Peyer's patch (tissue), 4 donors: ENCODE results near the gene NPHP1. TPM values are rescaled to one million over a fixed set of nuclear protein-coding genes. Genes with fewer than 3 reads are reported as not detected.
A peak's percentile ranks its signal among the peaks of the same experiment; 100 is the strongest.

Source experiments
- DNase-seq, 3 donors: peaks; one replicate each; pipeline ENCODE4 v3.0.0-alpha.2; 2017 to 2019
- H3K27ac ChIP-seq, 4 donors: fragments of 200-600 bp; sonication (generic); one replicate each; pipeline ENCODE4 v1.5.1; 2016 to 2019
- H3K27me3 ChIP-seq, 2 donors: fragments of 200-600 bp; sonication (generic); one replicate each; pipeline ENCODE4 v1.5.1; 2019
- H3K36me3 ChIP-seq, 3 donors: fragments of 200-600 bp; sonication (generic); one replicate each; pipeline ENCODE4 v1.5.1; 2016 to 2019
- H3K4me1 ChIP-seq, 4 donors: fragments of 200-600 bp; sonication (generic); one replicate each; pipeline ENCODE4 v1.5.1; 2016 to 2019
- H3K4me3 ChIP-seq, 4 donors: fragments of 200-600 bp; sonication (generic); 1 replicate in 3 of 4; 2 replicates in 1 of 4; pipeline ENCODE4 v1.5.1; 2016 to 2019; ENCODE audit warnings: mild to moderate bottlenecking in 1 of 4
- H3K9me3 ChIP-seq, 4 donors: fragments of 200-600 bp; sonication (generic); one replicate each; pipeline ENCODE4 v1.5.1; 2016 to 2019; ENCODE audit warnings: mild to moderate bottlenecking in 1 of 4
- POLR2A ChIP-seq, 2 donors: fragments of 450-650 bp; IDR thresholded peaks; one replicate each; pipeline ENCODE4 v1.5.1; 2017; ENCODE audit warnings: antibody characterized with exemption in 2 of 2, mild to moderate bottlenecking in 2 of 2, moderate library complexity in 2 of 2
- total RNA-seq, 4 donors: library from RNA; depleted of rRNA; stranded (reverse); fragments of >200 nt; gene quantifications; one replicate each; pipeline ENCODE4 v1.1.0, GENCODE V29; 2016
- TF ChIP-seq, protein P1 (sequence below), 6 experiments: fragments of 450-650 bp in 4 of 6; fragments of 200-600 bp in 2 of 6; sonication (generic) in 1 of 6; IDR thresholded peaks; one replicate each; pipeline ENCODE4 v1.5.1; 2017 to 2019; ENCODE audit warnings: antibody characterized with exemption in 6 of 6, mild to moderate bottlenecking in 3 of 6, moderate library complexity in 1 of 6

Gene NPHP1
- total RNA-seq, 4 donors from 2014 or later, result 0.94 to 20.6 TPM; not detected in 2

DNA sequence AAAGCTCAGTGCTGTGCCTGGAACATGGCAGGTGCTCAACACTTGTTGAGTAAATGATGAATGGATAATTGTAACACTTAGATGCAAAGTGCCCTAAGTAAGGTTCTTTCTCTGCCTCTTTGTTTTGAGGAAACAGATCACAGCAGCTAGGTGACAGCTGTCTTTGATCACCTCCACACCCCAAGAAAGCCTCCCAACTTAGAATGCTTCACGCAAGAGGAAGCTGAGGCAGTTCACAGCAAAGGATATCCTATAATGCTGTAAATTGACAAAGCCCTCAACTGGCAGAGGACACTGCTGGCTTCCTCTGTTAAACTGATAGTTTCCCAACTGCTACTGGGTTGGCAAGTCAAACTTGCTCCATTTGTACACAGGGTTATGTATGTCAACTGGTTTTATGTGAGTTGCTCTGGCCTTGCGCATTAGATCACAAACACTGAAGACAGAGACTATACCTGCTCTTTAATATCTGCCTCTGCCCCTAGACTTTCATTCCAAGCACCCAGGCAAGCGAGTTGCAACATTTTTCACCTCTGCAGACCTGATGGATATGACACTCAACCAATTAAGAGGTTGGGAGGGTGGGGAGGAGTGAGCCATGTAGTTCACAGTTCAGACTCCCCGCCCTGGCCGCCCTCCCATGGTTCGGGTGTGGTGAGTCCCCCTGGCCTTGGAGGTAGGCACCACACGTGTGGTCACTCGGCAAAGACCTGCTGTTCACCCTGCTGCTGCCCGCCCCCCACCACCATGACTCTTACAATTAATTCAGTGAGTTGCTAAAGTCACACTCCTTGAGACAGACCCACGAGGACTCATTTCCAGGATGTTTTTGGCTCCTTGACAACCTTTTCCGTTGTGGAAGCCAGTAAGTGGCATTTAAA is 84.4 kb downstream of the NPHP1 start:
- Histone ChIP-seq H3K4me1 (peaks cover 0 to 11% (median 2%) of the 10 kb centered on the region in 4 donors), H3K36me3 (no peaks in the 10 kb centered on the region), H3K27ac (no peak overlapping the region), H3K9me3 (no peaks in the 10 kb centered on the region), H3K27me3 (no peaks in the 10 kb centered on the region), H3K4me3 (no peak overlapping the region)
- no peak for DNase-seq
- no peak for TF ChIP-seq POLR2A (IDR thresholded peaks at IDR 0.05)
- TF ChIP-seq, protein P1, sequence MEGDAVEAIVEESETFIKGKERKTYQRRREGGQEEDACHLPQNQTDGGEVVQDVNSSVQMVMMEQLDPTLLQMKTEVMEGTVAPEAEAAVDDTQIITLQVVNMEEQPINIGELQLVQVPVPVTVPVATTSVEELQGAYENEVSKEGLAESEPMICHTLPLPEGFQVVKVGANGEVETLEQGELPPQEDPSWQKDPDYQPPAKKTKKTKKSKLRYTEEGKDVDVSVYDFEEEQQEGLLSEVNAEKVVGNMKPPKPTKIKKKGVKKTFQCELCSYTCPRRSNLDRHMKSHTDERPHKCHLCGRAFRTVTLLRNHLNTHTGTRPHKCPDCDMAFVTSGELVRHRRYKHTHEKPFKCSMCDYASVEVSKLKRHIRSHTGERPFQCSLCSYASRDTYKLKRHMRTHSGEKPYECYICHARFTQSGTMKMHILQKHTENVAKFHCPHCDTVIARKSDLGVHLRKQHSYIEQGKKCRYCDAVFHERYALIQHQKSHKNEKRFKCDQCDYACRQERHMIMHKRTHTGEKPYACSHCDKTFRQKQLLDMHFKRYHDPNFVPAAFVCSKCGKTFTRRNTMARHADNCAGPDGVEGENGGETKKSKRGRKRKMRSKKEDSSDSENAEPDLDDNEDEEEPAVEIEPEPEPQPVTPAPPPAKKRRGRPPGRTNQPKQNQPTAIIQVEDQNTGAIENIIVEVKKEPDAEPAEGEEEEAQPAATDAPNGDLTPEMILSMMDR (IDR thresholded peaks at IDR 0.05), result no peak

DNA sequence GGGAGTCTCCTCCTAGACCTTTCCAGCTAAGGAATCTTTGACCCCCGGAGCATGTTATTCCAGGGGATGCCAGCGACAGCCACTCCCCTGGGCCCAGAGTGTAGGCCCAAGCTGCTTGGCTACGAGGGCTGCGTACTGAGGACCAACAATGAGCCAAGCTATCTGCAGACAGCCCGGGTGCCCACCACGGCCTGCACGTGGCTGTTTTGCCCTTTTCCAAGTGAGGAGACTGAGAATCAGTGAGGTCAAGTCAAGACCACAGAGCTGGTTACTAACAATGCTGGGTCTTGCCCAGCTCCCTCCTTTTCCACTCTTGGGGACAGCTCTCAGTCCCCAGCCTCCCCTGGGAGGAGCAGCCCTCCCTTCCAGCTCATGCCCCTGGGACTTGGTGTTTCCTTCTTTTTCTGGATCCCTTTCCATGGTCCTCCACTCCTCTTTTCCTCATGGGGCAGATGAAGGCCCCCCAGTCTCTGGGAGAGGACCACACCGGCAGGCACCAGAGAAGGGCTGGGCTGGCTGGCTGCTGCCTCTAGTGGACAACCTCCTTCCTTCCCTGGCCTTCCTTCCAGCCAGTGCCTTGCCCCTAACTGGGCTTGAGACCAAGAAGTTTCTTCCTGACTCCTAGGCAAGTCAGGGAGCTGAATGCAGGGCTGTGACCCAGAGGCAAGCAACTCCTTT is 88.6 kb downstream of the NPHP1 start:
- Histone ChIP-seq H3K27me3 (no peaks in the 10 kb centered on the region), H3K27ac (peak overlapping the region; percentile 6 to 93 (median 92)), H3K4me1 (peaks cover 0 to 11% (median 2%) of the 10 kb centered on the region in 4 donors), H3K9me3 (no peaks in the 10 kb centered on the region), H3K4me3 (peak overlapping the region in 3 of 4 donors; percentile 43 to 68 (median 65)), H3K36me3 (no peaks in the 10 kb centered on the region)
- peak in 1 of 3 donors; percentile 68 for DNase-seq
- no peak for TF ChIP-seq POLR2A (IDR thresholded peaks at IDR 0.05)
- TF ChIP-seq, protein P1 (IDR thresholded peaks at IDR 0.05), result peak in 4 of 6 experiments; percentile 29 to 72 (median 64)

DNA sequence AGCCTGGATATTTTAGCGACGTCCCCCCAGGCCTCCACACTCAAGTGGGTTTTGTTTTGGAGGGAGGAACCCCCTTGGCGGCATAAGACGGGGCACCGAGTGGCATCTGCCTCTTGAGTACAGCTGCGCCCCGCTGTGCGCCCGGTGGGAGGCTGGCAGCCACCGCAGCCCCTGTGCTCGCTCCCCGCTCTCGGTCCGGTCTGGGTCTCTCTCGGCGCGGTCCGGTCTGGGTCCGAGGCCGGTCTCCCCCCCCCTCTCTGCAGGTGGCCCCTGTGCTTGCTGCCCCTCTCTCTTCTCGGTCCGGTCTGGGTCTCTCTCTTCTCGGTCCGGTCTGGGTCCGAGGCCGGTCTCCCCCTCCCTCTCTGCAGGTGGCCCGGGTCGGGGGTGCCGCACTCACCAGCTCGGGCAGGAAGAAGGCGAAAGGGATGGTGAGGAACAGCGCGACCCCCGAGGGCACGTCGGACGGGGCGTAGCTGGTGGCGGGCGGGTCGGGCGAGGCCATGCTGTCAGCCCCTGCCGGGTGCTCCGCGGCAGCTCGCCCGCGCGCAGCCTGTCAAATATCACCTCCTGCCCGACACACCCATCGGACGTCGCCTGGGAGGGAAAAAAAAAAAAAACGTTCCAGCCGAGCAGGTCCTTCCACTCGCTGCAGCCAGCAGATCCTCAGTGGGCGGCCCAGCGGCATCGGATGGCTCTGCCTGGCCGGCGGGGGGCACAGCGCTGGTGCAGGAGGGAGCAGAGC is 89.4 kb downstream of the NPHP1 start, which contains the start of gene MALL:
Gene MALL (minus strand): TSS at position 532 of the 742 bp plus-strand sequence. CDS start 30 bp downstream, at position 502.
- DNase-seq, result peak in 2 of 3 donors; percentile 76 to 88
- H3K36me3 ChIP-seq, result no peaks in the 10 kb centered on the region
- H3K9me3 ChIP-seq, result no peaks in the 10 kb centered on the region
- H3K27me3 ChIP-seq, result no peaks in the 10 kb centered on the region
- H3K4me3 ChIP-seq, result peak within 1 kb of the TSS; percentile 10 to 68 (median 54)
- peaks cover 0 to 11% (median 2%) of the 10 kb centered on the region in 4 donors for H3K4me1 ChIP-seq
- TF ChIP-seq, protein P1 (IDR thresholded peaks at IDR 0.05), result peak in 2 of 6 experiments; percentile 8 to 20
- TF ChIP-seq POLR2A (IDR thresholded peaks at IDR 0.05), result peak; percentile 88 to 97
- H3K27ac ChIP-seq, result peak within 1 kb of the TSS; percentile 6 to 93 (median 92)

DNA sequence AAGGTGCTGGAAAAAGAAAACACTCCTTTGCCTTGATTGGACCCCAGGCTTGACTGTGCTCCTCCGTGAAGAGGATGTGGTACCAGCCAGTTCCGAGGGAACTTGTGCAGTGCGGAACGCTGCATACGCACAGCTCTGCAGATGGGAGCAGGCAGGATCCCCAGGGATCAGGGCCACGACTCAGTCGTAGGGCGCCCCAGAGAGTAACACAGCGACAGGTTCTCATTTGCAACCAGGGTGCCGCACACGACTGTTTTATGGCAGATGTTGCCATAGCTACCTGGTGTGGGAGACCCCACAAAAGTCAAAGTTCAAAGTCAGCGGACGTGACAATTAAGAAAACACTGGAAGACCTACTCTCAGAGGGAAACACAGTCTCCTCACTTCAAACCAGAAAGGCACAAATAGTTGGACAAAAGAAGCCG is 90.0 kb downstream of the NPHP1 start:
- no peaks in the 10 kb centered on the region for H3K27me3 ChIP-seq
- no peaks in the 10 kb centered on the region for H3K36me3 ChIP-seq
- peak overlapping the region; percentile 10 to 68 (median 54) for H3K4me3 ChIP-seq
- peak in 2 of 3 donors; percentile 62 to 72 for DNase-seq
- H3K27ac ChIP-seq, result peak overlapping the region in 3 of 4 donors; percentile 92 to 93 (median 92)
- TF ChIP-seq POLR2A (IDR thresholded peaks at IDR 0.05), result peak; percentile 15 to 56
- TF ChIP-seq, protein P1 (IDR thresholded peaks at IDR 0.05), result no peak
- no peaks in the 10 kb centered on the region for H3K9me3 ChIP-seq
- peaks cover 0 to 11% (median 2%) of the 10 kb centered on the region in 4 donors for H3K4me1 ChIP-seq
